Kasumi-1 (cell line): ENCODE data around the gene AHNAK2.
"Not testable (repeated sequence)": the region's sequence is repeated elsewhere in the genome, so short reads cannot be mapped to it uniquely, and the experiment has no call there.

Source experiments
- DNase-seq, 2 experiments: peaks; one replicate each; lab custom pipeline; 2025; lab: John Stamatoyannopoulos, UW

AHNAK2 gene

DNA sequence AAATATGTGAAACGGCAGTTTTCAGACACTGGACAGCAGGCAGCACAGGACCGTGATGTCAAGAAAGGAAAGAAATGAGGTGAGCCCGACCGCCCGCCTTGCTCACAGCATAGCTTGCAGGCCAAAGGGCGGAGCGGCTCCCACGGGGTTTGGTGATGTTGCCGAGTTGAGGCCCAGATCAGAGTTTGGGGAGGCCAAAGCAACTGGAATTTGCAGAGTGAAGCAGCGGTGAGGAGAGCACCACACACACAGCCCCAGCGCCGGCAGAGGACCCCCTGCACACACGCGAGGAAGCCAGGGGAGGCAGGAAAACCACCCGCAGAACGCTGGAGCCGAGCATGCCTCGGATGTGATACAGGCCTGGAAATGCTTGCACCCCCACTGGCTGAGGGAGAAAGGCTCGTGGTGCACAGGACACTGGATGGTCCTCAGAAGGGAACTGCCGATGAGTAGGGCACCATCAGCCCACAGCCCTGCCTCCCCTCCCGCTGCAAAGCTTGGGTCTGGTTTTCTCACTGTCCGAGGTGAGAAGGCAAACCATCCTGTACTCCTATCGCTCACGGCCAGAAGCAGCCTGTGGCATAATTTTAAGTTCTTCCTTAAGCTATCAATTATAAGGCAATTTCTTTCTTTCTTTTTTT, 79.2 kb downstream of the AHNAK2 start:
- DNase-seq = no peak

GRCh38 chr14:104898195-104898558, 80.0 kb downstream of the AHNAK2 start:
- no peak for DNase-seq

GRCh38 chr14:104897330-104898194, 80.6 kb downstream of the AHNAK2 start:
- no peak for DNase-seq

DNA sequence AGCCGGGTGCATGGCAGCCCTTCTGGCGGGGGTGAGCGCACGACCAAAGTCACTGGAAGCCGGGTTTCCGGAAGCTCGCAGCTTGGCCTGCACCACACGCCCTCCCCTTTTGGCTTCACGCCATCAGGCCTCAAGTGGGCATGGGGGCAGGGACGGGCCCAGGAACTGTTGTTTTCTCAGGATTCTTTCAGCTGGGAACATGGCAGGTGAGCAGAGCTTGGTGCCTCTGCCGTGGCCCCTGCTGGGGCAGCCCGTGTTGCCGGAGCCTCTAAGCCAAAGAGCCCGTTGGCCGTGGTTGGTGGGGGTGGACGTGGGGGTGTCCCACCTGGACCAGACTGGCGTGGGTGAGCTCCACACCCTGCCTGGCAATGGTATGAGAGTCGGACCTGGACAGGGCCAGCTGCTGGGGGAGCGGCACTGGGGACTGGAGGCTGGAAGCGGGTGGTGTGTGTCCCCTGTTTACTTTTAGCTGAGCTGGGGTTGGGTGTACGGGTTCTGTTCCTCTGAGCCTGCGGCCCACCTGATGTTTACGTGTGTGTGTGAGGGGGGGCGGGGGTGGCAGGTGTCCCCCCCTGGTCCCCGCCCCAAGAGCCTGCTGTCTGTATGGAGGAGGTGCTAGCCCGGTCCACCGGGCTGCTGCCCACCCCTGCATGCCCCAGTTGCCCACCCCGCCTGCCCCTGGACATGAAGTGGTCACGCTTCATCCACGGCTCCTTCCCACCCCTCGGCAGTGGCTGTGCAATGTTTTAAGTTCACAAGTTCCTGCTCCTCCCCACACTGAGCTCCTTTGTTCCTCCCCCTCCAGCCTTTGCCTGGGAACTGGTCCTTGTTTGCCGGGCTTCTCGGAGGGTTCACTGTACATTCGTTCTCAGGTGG, 82.2 kb downstream of the AHNAK2 start:
- DNase-seq = no peak

- no peak for DNase-seq
Observed at GRCh38 chr14:104895207-104895785, 82.9 kb downstream of the AHNAK2 start.

GRCh38 chr14:104894331-104895206, 83.6 kb downstream of the AHNAK2 start:
- no peak for DNase-seq

- DNase-seq = no peak
Observed at GRCh38 chr14:104893435-104894207, 84.6 kb downstream of the AHNAK2 start.

- DNase-seq = no peak
Observed at GRCh38 chr14:104892531-104893434, 85.4 kb downstream of the AHNAK2 start.

- DNase-seq = no peak
Observed at GRCh38 chr14:104891664-104892530, 86.3 kb downstream of the AHNAK2 start.

DNA sequence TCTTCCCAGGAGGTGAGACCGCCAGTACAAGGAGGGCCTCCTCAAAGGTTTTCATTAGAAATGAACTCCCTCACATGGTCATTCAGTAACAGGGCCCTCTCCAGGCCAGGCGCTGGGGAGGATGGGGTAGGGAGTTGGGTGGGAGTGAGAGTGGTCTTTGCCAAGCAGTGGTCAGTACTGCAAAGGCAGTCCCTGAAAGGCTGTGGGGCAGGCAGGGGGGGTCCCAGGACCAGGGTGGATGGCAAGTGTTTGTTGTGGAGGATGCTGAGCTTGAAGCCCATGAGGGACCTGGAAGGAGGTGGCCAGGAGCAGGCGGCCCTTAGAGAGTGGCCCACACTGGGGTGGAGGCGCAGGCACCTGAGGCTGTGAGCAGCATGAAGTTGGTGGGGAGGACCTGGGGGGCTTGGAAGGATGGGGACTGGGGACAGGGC, 87.0 kb downstream of the AHNAK2 start:
- no peak for DNase-seq

GRCh38 chr14:104890292-104890691, 87.9 kb downstream of the AHNAK2 start:
- DNase-seq = not testable (repeated sequence)

DNA sequence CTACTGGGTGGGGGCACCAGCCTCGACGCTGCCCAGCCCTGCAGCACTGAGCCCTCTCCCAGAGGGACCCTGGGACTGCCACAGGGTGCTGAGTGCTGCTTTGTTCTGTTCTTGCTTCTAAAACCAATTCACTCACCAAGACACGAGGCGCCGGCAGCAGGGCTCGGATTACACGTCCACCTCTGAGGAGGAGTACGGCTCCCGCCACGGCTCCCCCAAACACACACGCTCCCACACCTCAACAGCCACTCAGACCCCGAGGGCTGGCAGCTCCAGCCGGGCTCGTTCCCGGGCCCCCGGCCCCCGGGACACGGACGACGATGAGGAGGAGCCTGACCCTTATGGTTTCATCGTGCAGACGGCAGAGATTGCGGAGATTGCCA, 88.8 kb downstream of the AHNAK2 start:
- no peak for DNase-seq

- no peak for DNase-seq
Observed at GRCh38 chr14:104888489-104889374, 89.4 kb downstream of the AHNAK2 start.

DNA sequence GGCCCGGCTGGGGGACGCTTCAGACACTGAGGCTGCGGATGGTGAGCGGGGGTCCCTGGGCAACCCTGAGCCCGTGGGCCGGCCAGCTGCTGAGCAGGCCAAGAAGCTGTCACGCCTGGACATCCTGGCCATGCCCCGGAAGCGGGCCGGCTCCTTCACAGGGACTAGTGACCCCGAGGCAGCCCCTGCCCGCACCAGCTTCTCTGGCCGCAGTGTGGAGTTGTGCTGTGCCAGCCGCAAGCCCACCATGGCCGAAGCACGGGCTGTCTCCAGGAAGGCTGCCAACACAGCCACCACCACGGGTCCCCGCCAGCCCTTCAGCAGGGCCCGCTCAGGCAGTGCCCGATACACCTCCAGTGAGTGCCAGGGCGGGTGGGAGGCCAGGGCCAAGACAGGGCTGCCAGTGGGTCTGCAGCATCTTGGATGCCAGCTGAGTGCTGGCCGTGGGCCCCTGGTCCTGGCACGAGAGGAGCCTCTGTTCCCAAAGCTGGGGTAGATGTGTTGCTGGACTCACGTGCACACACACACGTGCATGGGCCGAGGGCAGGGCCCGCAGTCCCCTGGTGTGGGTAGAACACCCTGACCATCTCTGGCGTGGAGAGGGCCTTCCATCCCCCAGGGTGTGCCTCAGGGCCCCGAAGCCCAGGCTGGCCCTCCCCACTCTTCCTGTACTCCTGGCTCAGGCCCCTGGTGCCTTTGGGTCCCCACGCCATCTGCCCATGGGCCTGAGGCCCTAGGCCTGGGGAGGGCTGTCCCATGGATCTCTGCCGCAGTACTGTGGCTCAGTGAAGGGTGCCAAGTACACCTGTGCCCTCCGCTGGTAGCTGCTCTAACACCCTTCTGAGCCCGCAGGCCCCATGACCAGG, 90.3 kb downstream of the AHNAK2 start:
- no peak for DNase-seq
